Measurements from ENCODE around the gene HCRTR2. TPM values are rescaled to one million over a fixed set of nuclear protein-coding genes. Genes with fewer than 3 reads are reported as not detected.

Gene HCRTR2
- total and polyA plus RNA-seq, 2 donors from 2014 or later = 0.34 TPM; not detected in 1

- DNase-seq = no peak
- no peak for TF ChIP-seq CTCF (IDR thresholded peaks at IDR 0.05; ENCODE audit: borderline replicate concordance, extremely low read depth, insufficient read depth)
- Histone ChIP-seq H3K9ac (ENCODE audit: low read length in 3 of 3) (no peak overlapping the region), H3K27me3 (ENCODE audit: control insufficient read depth, insufficient read depth, low read length) (no peaks in the 10 kb centered on the region), H3K27ac (ENCODE audit: low read depth in 2 of 2, low read length in 2 of 2) (no peak overlapping the region), H3K4me3 (ENCODE audit: low read length in 3 of 3) (no peak overlapping the region), H3K36me3 (ENCODE audit: control insufficient read depth in 2 of 3, insufficient read depth in 3 of 3, low read length in 3 of 3) (no peaks in the 10 kb centered on the region), H3K9me3 (ENCODE audit: control insufficient read depth in 2 of 3, insufficient read depth in 1 of 3, low read length in 3 of 3) (no peaks in the 10 kb centered on the region), H3K4me1 (ENCODE audit: control insufficient read depth in 2 of 3, insufficient read depth in 2 of 3, low read depth in 1 of 3, low read length in 3 of 3) (no peaks in the 10 kb centered on the region)
- intact Hi-C loops (cut with DNase I) = no loop called here
- FAIRE-seq = no peak
Measured at GRCh38 chr6:55265409-55266114, 91.2 kb downstream of the HCRTR2 start.

GRCh38 chr6:55266896-55267295 is 92.6 kb downstream of the HCRTR2 start:
- H3K27me3 ChIP-seq (ENCODE audit: control insufficient read depth, insufficient read depth, low read length) = no peaks in the 10 kb centered on the region
- intact Hi-C loops (cut with DNase I) = no loop called here
- no peak for DNase-seq
- H3K36me3 ChIP-seq (ENCODE audit: control insufficient read depth in 2 of 3, insufficient read depth in 3 of 3, low read length in 3 of 3) = no peaks in the 10 kb centered on the region
- H3K4me3 ChIP-seq (ENCODE audit: low read length in 3 of 3) = no peak overlapping the region
- H3K9ac ChIP-seq (ENCODE audit: low read length in 3 of 3) = no peak overlapping the region
- H3K4me1 ChIP-seq (ENCODE audit: control insufficient read depth in 2 of 3, insufficient read depth in 2 of 3, low read depth in 1 of 3, low read length in 3 of 3) = no peaks in the 10 kb centered on the region
- no peak for FAIRE-seq
- H3K9me3 ChIP-seq (ENCODE audit: control insufficient read depth in 2 of 3, insufficient read depth in 1 of 3, low read length in 3 of 3) = no peaks in the 10 kb centered on the region
- H3K27ac ChIP-seq (ENCODE audit: low read depth in 2 of 2, low read length in 2 of 2) = no peak overlapping the region
- no peak for TF ChIP-seq CTCF (IDR thresholded peaks at IDR 0.05; ENCODE audit: borderline replicate concordance, extremely low read depth, insufficient read depth)

- TF ChIP-seq CTCF (IDR thresholded peaks at IDR 0.05; ENCODE audit: borderline replicate concordance, extremely low read depth, insufficient read depth) = peak; percentile 39
- DNase-seq (peak in 3 of 5 donors; percentile 32 to 86 (median 81)), FAIRE-seq (peak; percentile 84)
- intact Hi-C loops (cut with DNase I) = no loop called here
- H3K36me3 ChIP-seq (ENCODE audit: control insufficient read depth in 2 of 3, insufficient read depth in 3 of 3, low read length in 3 of 3) = no peaks in the 10 kb centered on the region
- H3K27me3 ChIP-seq (ENCODE audit: control insufficient read depth, insufficient read depth, low read length) = no peaks in the 10 kb centered on the region
- no peaks in the 10 kb centered on the region for H3K9me3 ChIP-seq (ENCODE audit: control insufficient read depth in 2 of 3, insufficient read depth in 1 of 3, low read length in 3 of 3)
- H3K9ac ChIP-seq (ENCODE audit: low read length in 3 of 3) = no peak overlapping the region
- no peak overlapping the region for H3K4me3 ChIP-seq (ENCODE audit: low read length in 3 of 3)
- H3K4me1 ChIP-seq (ENCODE audit: control insufficient read depth in 2 of 3, insufficient read depth in 2 of 3, low read depth in 1 of 3, low read length in 3 of 3) = no peaks in the 10 kb centered on the region
- no peak overlapping the region for H3K27ac ChIP-seq (ENCODE audit: low read depth in 2 of 2, low read length in 2 of 2)
Measured at GRCh38 chr6:55276745-55277530, 102.6 kb downstream of the HCRTR2 start.
